Left kidney (tissue), 2 donors: Measurements from ENCODE around the gene LTBP2. TPM values are rescaled to one million over a fixed set of nuclear protein-coding genes. Genes with fewer than 3 reads are reported as not detected.
A peak's percentile ranks its signal among the peaks of the same experiment; 100 is the strongest.
"Not testable (repeated sequence)": the region's sequence is repeated elsewhere in the genome, so short reads cannot be mapped to it uniquely, and the experiment has no call there.

Experiments
- DNase-seq: peaks from one replicate; pipeline ENCODE4 v3.0.0-alpha.2; 2013
- polyA plus RNA-seq: library from polyadenylated mRNA; unstranded; fragments of 120-200 nt; gene quantifications from one replicate; pipeline ENCODE4 v1.2.1, GENCODE V29; 2013; ENCODE audit not compliant: insufficient read length

Gene LTBP2
- polyA plus RNA-seq, 1 donor, result 2.3 TPM

- no peak for DNase-seq
Observed at GRCh38 chr14:74483321-74483720, 128.7 kb downstream of the LTBP2 start.

- no peak for DNase-seq
Observed at GRCh38 chr14:74482571-74482970, 129.5 kb downstream of the LTBP2 start.

- no peak for DNase-seq
Observed at GRCh38 chr14:74480046-74480445, 132.0 kb downstream of the LTBP2 start.

- peak; percentile 30 for DNase-seq
Observed at GRCh38 chr14:74478996-74479635, 132.9 kb downstream of the LTBP2 start.

GRCh38 chr14:74476607-74477006 is 135.4 kb downstream of the LTBP2 start:
- DNase-seq, result no peak

- DNase-seq, result no peak
Observed at GRCh38 chr14:74476107-74476506, 135.9 kb downstream of the LTBP2 start.

- DNase-seq, result no peak
Observed at GRCh38 chr14:74475678-74476077, 136.4 kb downstream of the LTBP2 start.

- no peak for DNase-seq
Observed at GRCh38 chr14:74474376-74474775, 137.7 kb downstream of the LTBP2 start.

GRCh38 chr14:74472601-74473000 is 139.4 kb downstream of the LTBP2 start:
- no peak for DNase-seq

GRCh38 chr14:74469548-74470518 is 142.2 kb downstream of the LTBP2 start:
- DNase-seq, result no peak

GRCh38 chr14:74468513-74468912 is 143.5 kb downstream of the LTBP2 start:
- DNase-seq, result no peak

GRCh38 chr14:74465335-74465734 is 146.7 kb downstream of the LTBP2 start:
- DNase-seq, result no peak

- no peak for DNase-seq
Observed at GRCh38 chr14:74464785-74465184, 147.3 kb downstream of the LTBP2 start.

GRCh38 chr14:74463697-74464096 is 148.3 kb downstream of the LTBP2 start:
- no peak for DNase-seq

GRCh38 chr14:74462993-74463392 is 149.0 kb downstream of the LTBP2 start:
- no peak for DNase-seq

GRCh38 chr14:74459976-74460375 is 152.1 kb downstream of the LTBP2 start:
- DNase-seq, result no peak

GRCh38 chr14:74459289-74459946 is 152.6 kb downstream of the LTBP2 start:
- no peak for DNase-seq

GRCh38 chr14:74457565-74457895 is 154.5 kb downstream of the LTBP2 start:
- DNase-seq, result no peak

GRCh38 chr14:74456684-74457564 is 155.1 kb downstream of the LTBP2 start:
- no peak for DNase-seq

GRCh38 chr14:74454397-74454796 is 157.6 kb downstream of the LTBP2 start:
- not testable (repeated sequence) for DNase-seq
